Mucosa of stomach (tissue), 1 donor: ENCODE measurements around the gene RAB8A.
"Not testable (repeated sequence)": the region's sequence is repeated elsewhere in the genome, so short reads cannot be mapped to it uniquely, and the experiment has no call there.

Experiments used
- H3K27me3 ChIP-seq: one replicate; pipeline ENCODE4 v1.7.0; 2013; ENCODE audit warnings: mild to moderate bottlenecking, low read length; ENCODE audit not compliant: control insufficient read depth, insufficient read depth
- H3K36me3 ChIP-seq: one replicate; pipeline ENCODE4 v1.7.0; 2013; ENCODE audit warnings: low read length; ENCODE audit not compliant: control insufficient read depth, insufficient read depth
- H3K4me1 ChIP-seq: one replicate; pipeline ENCODE4 v1.7.0; 2013; ENCODE audit warnings: mild to moderate bottlenecking, low read length; ENCODE audit not compliant: control insufficient read depth, insufficient read depth
- H3K4me3 ChIP-seq: one replicate; pipeline ENCODE4 v1.7.0; 2013; ENCODE audit warnings: low read length
- H3K9ac ChIP-seq: one replicate; pipeline ENCODE4 v1.7.0; 2013; ENCODE audit warnings: mild to moderate bottlenecking, low read length, moderate library complexity
- H3K9me3 ChIP-seq: one replicate; pipeline ENCODE4 v1.7.0; 2013; ENCODE audit warnings: mild to moderate bottlenecking, low read length, moderate library complexity; ENCODE audit not compliant: control insufficient read depth
- donor health status: Pancreatic carcinoma.

Gene RAB8A

GRCh38 chr19:16100524-16100923 is 11.2 kb upstream of the RAB8A start:
- Histone ChIP-seq H3K27me3 (no peaks in the 10 kb centered on the region), H3K4me3 (no peak overlapping the region), H3K36me3 (peaks cover 2% of the 10 kb centered on the region), H3K9me3 (no peaks in the 10 kb centered on the region), H3K4me1 (no peaks in the 10 kb centered on the region), H3K9ac (no peak overlapping the region)

- Histone ChIP-seq H3K27me3 (no peaks in the 10 kb centered on the region), H3K4me1 (no peaks in the 10 kb centered on the region), H3K36me3 (no peaks in the 10 kb centered on the region)
Measured at GRCh38 chr19:16104722-16105121, 7.0 kb upstream of the RAB8A start.

DNA sequence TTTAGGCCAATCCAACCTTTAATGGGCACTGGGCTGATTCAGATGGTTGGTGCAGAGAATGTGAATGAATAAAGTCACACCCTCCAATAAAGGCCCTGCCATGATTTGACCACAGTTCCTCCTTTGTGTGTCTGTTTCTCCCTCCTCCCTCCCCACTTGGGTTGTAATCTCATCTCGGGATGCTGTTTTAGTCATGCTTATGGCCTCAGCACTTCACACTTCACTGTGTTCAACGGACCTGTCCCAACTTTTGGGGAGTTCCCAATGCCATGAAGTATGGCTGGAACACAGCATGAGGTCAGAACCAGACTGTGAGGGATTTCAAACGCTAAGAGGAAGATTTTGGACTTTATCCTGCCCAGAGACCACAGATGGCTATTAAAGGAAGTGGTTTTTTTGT is 5.6 kb upstream of the RAB8A start:
- Histone ChIP-seq H3K27me3 (no peaks in the 10 kb centered on the region), H3K4me1 (peaks cover 5% of the 10 kb centered on the region), H3K36me3 (no peaks in the 10 kb centered on the region), H3K4me3 (no peak overlapping the region), H3K9me3 (no peaks in the 10 kb centered on the region), H3K9ac (no peak overlapping the region)

More at GRCh38 chr19:16104722-16105121, 7.0 kb upstream of the RAB8A start:
- Histone ChIP-seq H3K4me3 (no peak overlapping the region), H3K9ac (no peak overlapping the region), H3K9me3 (no peaks in the 10 kb centered on the region)

DNA sequence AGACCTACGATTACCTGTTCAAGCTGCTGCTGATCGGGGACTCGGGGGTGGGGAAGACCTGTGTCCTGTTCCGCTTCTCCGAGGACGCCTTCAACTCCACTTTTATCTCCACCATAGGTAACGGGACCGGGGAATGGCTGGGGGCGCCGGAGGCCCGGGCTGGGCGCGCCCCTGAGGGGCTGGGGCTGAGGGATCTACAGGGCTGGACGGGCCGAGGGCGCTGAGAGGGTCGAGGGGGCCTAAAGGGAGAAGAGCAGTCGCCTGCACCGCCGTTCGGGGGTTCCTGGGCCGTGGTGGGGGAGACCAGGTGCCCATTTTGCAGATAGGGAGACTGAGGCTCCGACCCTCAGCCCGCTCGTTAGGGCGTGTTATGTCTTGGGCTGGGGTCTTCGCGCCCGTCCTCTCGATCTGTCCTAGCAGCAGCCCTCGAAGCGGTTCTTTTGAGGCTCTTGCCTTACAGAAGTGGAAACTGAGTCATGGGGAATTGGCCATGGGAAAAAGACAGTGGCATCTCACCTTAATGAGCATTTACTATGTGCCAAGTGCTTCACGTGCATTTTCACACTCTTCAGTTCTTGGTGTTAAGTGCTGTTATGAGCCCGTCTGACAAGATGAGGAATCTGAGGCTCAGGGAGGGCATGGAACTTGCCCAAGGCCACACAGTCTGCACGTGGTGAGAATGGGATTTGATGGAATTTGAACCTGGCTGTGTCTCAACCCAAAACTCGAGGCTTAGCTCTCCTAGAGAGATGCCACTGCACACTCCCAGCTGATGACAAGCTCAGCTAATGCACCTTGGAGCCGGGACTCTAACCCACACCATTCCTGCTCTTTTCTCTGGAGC is 442 bp downstream of the RAB8A start:
- Histone ChIP-seq H3K9ac (peak overlapping the region; percentile 99), H3K9me3 (no peaks in the 10 kb centered on the region), H3K27me3 (no peaks in the 10 kb centered on the region), H3K4me1 (peaks cover 19% of the 10 kb centered on the region), H3K36me3 (no peaks in the 10 kb centered on the region), H3K4me3 (peak overlapping the region; percentile 91)

DNA sequence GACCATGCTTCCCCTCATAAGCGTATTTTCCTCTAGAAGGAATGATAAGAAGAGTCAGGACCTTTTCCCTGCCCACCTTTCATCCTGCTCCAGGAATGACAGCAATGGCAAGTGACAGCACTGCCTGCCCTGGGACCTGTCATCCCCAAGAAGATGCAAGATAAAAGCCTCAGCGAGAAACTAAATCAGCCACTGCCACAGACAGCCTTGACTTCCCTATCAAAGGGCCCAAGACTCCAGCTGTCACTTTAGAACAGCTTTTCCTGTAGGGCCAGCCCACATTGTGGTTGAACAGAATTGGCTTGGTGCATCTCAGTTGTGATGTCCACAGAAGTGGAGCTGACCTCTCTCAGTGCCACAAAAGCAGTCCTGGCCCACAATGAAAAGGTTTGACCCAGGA is 1.1 kb downstream of the RAB8A start:
- H3K4me1 ChIP-seq = peaks cover 19% of the 10 kb centered on the region
- H3K36me3 ChIP-seq = no peaks in the 10 kb centered on the region
- H3K9me3 ChIP-seq = no peaks in the 10 kb centered on the region
- no peak overlapping the region for H3K4me3 ChIP-seq
- peak overlapping the region; percentile 99 for H3K9ac ChIP-seq
- H3K27me3 ChIP-seq = no peaks in the 10 kb centered on the region

DNA sequence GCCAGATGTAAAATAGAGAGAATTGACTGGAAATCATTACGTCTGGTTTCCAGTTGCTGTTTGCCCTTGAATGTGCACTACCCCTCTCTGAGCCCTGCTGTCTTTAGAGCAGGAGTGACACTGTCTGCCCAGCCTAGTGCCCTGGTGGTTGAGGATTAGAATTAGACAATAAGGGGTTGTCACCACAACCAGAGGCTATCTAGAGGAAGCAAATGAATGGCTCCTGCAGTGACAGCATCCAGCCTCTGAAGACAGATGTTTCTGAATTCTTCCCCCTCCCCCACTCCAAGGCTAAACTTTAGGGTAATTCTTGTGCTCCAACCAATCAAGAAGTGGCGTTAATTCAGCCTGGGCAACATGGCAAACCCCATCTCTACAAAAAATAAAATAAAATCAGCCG is 2.0 kb downstream of the RAB8A start:
- H3K9ac ChIP-seq = no peak overlapping the region
- no peaks in the 10 kb centered on the region for H3K9me3 ChIP-seq
- peaks cover 19% of the 10 kb centered on the region for H3K4me1 ChIP-seq
- H3K27me3 ChIP-seq = no peaks in the 10 kb centered on the region
- H3K4me3 ChIP-seq = no peak overlapping the region
- peaks cover 7% of the 10 kb centered on the region for H3K36me3 ChIP-seq

DNA sequence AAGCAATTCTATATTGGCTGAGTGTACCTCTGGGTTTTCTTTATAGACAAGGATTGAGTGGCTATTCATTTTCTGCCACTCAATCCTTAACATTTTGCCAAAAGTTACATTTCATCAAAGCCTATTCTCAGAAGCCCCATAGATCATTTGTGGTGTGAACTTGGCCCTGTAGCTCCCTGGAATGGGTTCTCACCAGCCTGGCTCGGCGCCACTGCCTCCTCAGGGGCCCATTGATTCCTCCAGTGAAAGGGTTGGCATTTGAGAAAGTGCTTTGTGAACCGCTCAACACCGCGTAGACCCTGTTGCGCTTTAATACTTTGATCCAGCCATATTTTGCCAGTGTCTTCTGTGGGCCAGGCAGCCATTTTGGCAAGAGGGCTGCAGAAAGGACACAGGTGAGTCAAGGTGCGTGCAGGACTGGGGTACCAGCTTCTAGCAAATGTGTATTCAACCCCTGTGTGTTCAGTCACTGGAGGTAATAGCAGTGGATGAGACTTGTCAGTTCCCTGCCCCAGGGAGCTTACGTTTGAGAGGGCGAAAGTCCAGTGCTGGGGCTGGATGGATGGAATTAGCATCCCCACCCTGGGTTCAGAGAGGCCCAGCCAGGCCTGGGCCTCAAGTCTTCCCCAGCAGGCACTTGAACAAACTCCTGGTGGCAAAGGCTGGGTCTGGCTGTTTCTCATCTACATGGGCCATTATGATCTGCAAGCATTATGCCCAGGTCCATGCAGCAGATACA is 3.8 kb downstream of the RAB8A start:
- Histone ChIP-seq H3K27me3 (no peaks in the 10 kb centered on the region), H3K9me3 (no peaks in the 10 kb centered on the region), H3K36me3 (peaks cover 8% of the 10 kb centered on the region), H3K9ac (no peak overlapping the region), H3K4me3 (no peak overlapping the region), H3K4me1 (peaks cover 27% of the 10 kb centered on the region)

GRCh38 chr19:16116067-16116466 is 4.4 kb downstream of the RAB8A start:
- H3K27me3 ChIP-seq = no peaks in the 10 kb centered on the region
- H3K4me1 ChIP-seq = peaks cover 22% of the 10 kb centered on the region
- H3K4me3 ChIP-seq = no peak overlapping the region
- no peaks in the 10 kb centered on the region for H3K9me3 ChIP-seq
- peaks cover 8% of the 10 kb centered on the region for H3K36me3 ChIP-seq
- H3K9ac ChIP-seq = no peak overlapping the region

- no peaks in the 10 kb centered on the region for H3K9me3 ChIP-seq
- no peak overlapping the region for H3K9ac ChIP-seq
- peaks cover 17% of the 10 kb centered on the region for H3K4me1 ChIP-seq
- H3K36me3 ChIP-seq = peaks cover 8% of the 10 kb centered on the region
- H3K27me3 ChIP-seq = no peaks in the 10 kb centered on the region
- H3K4me3 ChIP-seq = no peak overlapping the region
Measured at GRCh38 chr19:16117594-16118033, 5.9 kb downstream of the RAB8A start.

DNA sequence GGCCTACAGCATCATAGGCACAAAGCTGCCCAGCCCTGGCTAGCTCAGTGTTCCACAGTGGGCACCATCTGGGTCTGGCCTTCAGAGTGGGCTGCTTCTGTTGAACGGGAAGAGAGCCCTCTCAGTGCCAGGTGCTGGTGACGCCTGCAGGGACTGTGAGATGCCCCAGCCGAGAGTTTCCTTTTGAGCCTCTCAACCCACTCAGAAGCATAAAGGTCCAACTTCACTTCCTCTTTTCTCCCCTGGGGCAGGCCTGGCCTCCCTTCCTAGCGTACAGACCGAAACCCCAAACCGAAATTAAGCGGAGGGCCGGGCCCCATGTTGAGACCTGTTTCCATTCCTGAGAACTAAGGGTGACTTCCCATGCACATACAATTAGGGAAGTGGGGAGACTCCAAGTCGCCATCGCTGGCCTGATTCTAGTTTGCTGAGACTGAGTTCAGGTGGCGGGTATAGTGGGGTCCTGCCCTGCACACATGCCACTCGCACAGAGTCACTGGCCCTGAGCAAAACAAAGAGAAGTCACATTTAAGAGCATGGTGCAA is 6.9 kb downstream of the RAB8A start:
- Histone ChIP-seq H3K9me3 (no peaks in the 10 kb centered on the region), H3K27me3 (no peaks in the 10 kb centered on the region), H3K36me3 (peaks cover 13% of the 10 kb centered on the region), H3K4me3 (no peak overlapping the region), H3K9ac (no peak overlapping the region), H3K4me1 (peaks cover 13% of the 10 kb centered on the region)

- not testable (repeated sequence) for H3K9me3 ChIP-seq, H3K27me3 ChIP-seq, H3K4me3 ChIP-seq, H3K4me1 ChIP-seq, H3K9ac ChIP-seq
- peaks cover 13% of the 10 kb centered on the region for H3K36me3 ChIP-seq
Measured at GRCh38 chr19:16119075-16119857, 7.6 kb downstream of the RAB8A start.
